T-helper 9 cell (primary cell): ENCODE data around the gene BCKDK.
A peak's percentile ranks its signal among the peaks of the same experiment; 100 is the strongest.

Experiments
- DNase-seq: peaks from one replicate; pipeline ENCODE4 v3.0.0-alpha.2; 2020
- total RNA-seq, 2 donors: gene quantifications; one replicate each; lab custom pipeline; 2026; lab: John Stamatoyannopoulos, UW

Gene BCKDK
- 7.2 to 20.2 reads per million in 2 donors for total RNA-seq

DNA sequence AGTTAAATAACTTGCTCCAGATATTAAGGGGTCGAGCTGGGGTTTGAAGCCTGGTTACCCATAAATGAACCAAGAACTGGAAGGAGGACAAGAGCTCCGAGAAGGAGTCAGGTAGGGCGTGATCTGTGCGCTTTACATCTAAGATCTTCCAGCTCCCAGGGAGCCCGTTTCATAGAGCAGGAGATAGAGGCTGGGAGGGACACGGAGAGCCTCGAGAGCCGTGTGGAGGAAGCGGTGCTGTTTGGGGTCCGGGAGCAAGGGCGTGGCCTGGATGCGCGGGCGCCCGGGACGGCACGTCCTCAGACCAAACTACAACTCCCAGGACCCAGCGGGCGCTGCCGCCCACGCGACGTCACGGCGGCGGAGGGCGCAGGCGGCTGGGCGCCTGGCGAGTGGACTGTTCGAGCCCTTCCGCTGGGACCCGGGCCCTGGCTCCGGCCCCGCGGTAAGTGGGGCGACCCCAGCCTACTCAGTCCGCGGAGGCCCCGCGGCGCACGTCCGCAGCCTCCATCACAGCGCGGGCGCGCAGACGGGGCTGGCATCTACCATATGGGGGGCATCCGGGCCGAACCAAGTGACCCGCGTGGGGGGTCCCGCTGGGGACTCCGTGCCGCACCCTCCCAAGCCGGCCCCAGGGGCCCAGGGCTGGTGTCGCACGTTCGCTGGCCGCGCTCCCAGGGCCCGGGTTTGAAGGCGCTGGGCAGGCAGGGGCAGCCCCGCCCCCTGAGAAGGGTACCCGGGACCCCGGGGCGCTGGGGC, at the start of gene BCKDK:
BCKDK (plus strand) TSS at position 352 of the 759 bp plus-strand sequence. CDS start 838 bp downstream, outside the sequence.
- DNase-seq, result peak; percentile 35

GRCh38 chr16:31061126-31061812, 46.9 kb upstream of the BCKDK start:
- DNase-seq, result no peak

DNA sequence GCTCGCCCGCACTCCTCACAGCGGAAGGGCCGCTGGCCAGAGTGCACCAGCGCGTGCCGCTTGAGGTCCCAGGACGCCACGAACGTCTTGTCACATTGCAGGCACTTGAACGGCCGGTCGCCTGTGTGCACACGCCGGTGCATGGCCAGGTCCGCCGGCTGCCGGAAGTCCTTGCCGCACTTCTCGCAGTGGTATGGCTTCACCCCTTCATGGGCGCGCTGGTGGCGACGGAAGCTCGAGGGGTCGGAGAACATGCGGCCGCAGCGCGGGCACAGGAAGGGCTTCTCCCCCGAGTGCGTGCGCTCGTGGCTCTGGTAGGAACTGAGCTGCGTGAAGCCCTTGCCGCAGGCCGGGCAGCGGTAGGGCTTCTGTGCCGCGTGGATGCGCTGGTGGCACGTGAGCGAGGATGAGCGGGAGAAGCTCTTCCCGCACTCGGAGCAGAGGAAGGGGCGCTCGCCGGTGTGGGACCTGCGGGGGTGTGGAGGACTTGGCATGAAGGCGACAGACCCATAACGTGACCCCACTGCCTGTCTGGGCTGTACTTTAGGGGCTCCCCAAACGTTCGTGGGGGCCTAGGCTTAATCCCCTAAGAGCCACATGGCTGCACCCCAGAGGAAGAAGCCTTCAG, 46.3 kb upstream of the BCKDK start:
- no peak for DNase-seq

GRCh38 chr16:31063495-31063842, 44.7 kb upstream of the BCKDK start:
- DNase-seq, result no peak

GRCh38 chr16:31063843-31064611, 44.2 kb upstream of the BCKDK start:
- DNase-seq, result no peak

DNA sequence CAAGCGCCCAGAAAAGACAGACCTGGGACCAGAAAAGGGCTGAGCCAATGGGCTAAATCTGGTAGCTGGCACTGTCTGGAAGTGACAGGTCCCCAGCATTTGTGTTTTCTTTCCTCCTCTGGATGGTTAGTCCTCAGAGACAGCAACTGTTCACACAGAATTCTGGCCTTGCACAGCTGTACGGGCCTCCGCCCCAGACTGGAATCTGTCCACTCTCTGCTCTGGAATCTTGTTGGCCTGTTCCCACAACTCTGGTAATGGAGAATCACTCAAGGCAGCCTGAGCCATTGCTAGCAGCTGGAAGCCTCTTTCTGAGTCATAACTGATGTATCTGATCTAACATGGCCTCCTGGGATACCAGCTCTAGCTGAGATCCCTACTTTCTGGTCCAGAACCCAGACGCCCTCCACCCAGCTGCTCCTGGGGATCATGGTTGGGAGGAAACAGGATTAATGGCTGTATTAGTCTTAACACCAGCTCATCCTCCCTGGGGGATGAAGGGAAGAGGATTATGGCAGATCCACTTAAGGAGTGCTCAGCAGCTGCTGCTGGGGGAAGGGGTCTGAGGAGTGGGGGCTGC, 43.2 kb upstream of the BCKDK start:
- DNase-seq, result no peak

DNA sequence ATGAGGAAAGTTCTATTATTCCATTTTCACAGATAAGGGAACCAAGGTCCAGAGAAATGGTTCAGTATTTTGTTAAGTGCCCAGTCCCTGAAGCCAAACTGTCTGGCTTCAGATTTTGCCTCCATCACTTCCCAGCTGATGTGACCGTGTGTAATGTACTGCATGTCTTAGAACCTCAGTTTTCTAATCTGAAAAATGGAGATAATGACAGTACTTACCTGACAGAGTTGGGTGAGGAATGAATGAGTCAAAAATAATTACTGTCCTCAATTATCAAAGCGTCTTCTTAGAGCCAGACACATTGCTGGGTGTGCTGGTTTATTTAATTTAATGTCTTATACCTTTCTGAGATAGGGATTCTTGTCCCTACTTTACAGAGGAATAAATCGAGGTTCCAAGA, 40.8 kb upstream of the BCKDK start:
- DNase-seq, result no peak

- no peak for DNase-seq
Measured at GRCh38 chr16:31071861-31072260, 36.3 kb upstream of the BCKDK start.

- DNase-seq, result no peak
Measured at GRCh38 chr16:31072540-31073141, 35.5 kb upstream of the BCKDK start.

GRCh38 chr16:31073142-31073969, 34.8 kb upstream of the BCKDK start:
- peak; percentile 87 for DNase-seq

DNA sequence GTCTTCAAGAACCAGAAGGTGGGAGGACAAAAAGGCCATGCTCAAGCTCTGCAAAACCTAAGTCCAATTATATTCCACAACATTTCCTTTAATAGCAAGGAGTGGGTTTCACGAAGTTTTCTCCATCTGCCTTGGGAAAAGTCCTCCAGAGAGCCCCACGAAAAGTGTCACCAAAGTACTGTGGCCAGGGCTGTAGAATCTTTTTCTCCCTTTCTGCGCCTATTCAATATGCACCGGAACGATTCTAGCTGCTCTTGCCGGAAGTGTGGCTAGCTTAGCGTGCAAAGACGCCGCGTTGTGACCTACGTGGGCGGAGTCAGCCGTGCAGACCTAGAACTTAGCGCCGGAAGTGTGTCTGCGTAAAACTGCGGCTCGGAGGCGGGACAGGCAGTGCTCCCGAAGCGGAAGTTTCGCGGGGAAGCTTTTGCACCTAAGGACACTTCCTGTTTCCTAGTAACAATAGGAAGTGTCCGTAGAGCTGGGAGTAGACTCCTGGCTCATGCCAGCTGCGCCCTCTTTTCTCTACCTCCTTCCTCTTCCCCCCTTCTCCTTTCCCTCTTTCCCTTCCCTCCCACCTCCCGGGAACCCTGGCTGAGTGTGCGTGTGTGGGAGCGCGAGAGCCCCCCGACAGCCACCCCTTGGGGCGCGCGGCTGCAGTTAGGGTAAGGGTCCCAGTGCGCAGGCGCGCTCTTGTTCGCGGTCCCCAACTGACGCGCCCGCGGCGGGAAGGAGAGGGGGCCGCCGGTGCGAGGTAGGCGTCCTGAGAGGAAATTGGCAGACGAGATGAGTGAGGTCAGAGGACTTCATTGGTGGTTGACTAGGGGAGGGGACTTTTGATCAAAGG, 34.0 kb upstream of the BCKDK start, which contains the start of the genes ZNF646 and ZNF668:
ZNF646 (plus strand) TSS at position 453 of the 844 bp plus-strand sequence. CDS start 1,903 bp downstream, outside the sequence.
ZNF668 (minus strand) TSS at position 271 of the 844 bp plus-strand sequence. CDS start 9,781 bp downstream, outside the sequence.
- peak; percentile 95 for DNase-seq

DNA sequence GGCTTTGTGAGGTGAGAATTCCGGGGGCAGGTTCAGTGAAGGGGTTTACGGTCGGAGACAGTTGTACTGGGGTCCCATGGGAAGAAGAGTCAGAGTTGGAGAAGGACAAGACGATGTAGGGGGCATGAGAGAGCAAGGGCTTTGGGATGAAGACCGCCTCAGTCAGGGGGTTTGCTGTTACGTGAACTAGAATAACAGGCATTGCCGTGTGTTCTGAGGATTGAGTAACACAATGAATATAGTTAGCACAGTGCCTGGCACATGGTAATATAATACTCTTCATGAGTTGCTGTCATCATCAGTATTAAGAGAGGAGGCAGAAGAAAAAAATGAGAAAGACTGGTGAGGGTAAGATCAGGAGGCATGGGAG, 33.4 kb upstream of the BCKDK start:
- no peak for DNase-seq

DNA sequence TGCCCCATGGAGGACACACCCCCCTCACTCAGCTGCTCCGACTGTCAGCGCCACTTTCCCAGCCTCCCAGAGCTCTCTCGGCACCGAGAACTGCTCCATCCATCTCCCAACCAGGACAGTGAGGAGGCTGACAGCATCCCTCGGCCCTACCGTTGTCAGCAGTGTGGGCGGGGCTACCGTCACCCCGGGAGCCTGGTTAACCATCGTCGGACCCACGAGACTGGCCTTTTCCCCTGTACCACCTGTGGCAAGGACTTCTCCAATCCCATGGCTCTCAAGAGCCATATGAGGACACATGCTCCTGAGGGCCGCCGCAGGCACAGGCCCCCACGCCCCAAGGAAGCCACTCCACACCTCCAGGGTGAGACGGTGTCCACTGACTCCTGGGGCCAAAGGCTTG, 31.9 kb upstream of the BCKDK start:
- DNase-seq, result no peak

DNA sequence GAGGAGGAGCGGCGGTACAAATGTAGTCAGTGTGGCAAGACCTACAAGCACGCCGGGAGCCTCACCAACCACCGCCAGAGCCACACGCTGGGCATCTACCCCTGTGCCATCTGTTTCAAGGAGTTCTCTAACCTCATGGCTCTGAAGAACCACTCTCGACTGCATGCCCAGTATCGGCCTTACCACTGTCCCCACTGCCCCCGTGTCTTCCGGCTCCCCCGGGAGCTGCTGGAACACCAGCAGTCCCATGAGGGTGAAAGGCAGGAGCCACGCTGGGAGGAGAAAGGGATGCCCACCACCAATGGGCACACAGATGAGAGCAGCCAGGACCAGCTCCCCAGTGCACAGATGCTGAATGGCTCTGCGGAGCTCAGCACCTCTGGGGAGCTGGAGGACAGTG, 31.2 kb upstream of the BCKDK start:
- no peak for DNase-seq

- DNase-seq, result no peak
Measured at GRCh38 chr16:31077592-31078396, 30.4 kb upstream of the BCKDK start.

GRCh38 chr16:31078597-31079341, 29.4 kb upstream of the BCKDK start:
- no peak for DNase-seq

GRCh38 chr16:31079342-31079944, 28.7 kb upstream of the BCKDK start:
- DNase-seq, result no peak

- no peak for DNase-seq
Measured at GRCh38 chr16:31080035-31080629, 28.1 kb upstream of the BCKDK start.
